Tibial nerve (tissue), 3 donors: ENCODE data around the gene TMEM63A.

Source experiments
- CTCF ChIP-seq, 5 experiments: fragments of 200-600 bp in 3 of 5; fragments of 450-650 bp in 2 of 5; sonication (generic) in 3 of 5; IDR thresholded peaks; one replicate each; pipeline ENCODE4 v1.5.1; 2016 to 2019; ENCODE audit warnings: antibody characterized with exemption in 5 of 5, mild to moderate bottlenecking in 3 of 5, moderate library complexity in 2 of 5
- POLR2A ChIP-seq, 2 donors: fragments of 450-650 bp; IDR thresholded peaks; one replicate each; pipeline ENCODE4 v1.6.1; 2017; ENCODE audit warnings: antibody characterized with exemption in 2 of 2, mild to moderate bottlenecking in 2 of 2, moderate library complexity in 2 of 2

GRCh38 chr1:225892307-225892706 is 10.1 kb upstream of the TMEM63A start:
- TF ChIP-seq POLR2A (IDR thresholded peaks at IDR 0.05) (no peak), CTCF (IDR thresholded peaks at IDR 0.05) (no peak)
